Measurements from ENCODE around the gene RFX3. TPM values are rescaled to one million over a fixed set of nuclear protein-coding genes. Genes with fewer than 3 reads are reported as not detected.
A peak's percentile ranks its signal among the peaks of the same experiment; 100 is the strongest.

RFX3 gene
- total RNA-seq, 2 donors from 2014 or later, result 4.6 to 6.5 TPM

DNA sequence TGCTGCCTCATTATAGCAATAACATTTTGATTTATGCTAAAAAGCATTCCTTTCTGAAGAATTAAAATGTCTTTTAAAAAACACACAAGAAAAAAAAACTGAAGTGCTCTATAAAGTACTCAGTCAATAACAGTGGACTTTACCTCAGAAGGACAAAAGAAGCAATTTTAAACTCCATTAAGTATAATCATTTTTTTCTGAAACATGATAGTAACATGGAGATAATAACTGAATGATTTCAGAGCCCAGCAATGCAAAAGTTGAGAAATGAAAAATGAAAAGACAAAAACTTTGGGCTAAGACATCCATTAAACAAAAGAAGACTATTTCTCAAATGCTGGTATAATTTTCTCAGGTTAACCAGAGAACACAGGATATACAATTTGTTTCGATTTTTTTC is 78.7 kb downstream of the RFX3 start:
- no peaks in the 10 kb centered on the region for H3K27me3 ChIP-seq
- no peak for DNase-seq
- TF ChIP-seq, protein P1, sequence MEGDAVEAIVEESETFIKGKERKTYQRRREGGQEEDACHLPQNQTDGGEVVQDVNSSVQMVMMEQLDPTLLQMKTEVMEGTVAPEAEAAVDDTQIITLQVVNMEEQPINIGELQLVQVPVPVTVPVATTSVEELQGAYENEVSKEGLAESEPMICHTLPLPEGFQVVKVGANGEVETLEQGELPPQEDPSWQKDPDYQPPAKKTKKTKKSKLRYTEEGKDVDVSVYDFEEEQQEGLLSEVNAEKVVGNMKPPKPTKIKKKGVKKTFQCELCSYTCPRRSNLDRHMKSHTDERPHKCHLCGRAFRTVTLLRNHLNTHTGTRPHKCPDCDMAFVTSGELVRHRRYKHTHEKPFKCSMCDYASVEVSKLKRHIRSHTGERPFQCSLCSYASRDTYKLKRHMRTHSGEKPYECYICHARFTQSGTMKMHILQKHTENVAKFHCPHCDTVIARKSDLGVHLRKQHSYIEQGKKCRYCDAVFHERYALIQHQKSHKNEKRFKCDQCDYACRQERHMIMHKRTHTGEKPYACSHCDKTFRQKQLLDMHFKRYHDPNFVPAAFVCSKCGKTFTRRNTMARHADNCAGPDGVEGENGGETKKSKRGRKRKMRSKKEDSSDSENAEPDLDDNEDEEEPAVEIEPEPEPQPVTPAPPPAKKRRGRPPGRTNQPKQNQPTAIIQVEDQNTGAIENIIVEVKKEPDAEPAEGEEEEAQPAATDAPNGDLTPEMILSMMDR (IDR thresholded peaks at IDR 0.05), result no peak
- no peak for TF ChIP-seq POLR2A (IDR thresholded peaks at IDR 0.05)
- H3K9me3 ChIP-seq, result no peaks in the 10 kb centered on the region
- intact Hi-C loops (cut with DNase I), result no loop called here
- H3K4me3 ChIP-seq, result no peak overlapping the region
- no peaks in the 10 kb centered on the region for H3K36me3 ChIP-seq (replicated peaks in 1 of 2; ENCODE audit: insufficient read depth in 1 of 2, low read depth in 2 of 2)
- 49 to 58% methylated on average over 1 of the region's 1 CpG for WGBS, 2 donors
- ATAC-seq, result no peak
- H3K4me1 ChIP-seq, result no peaks in the 10 kb centered on the region
- H3K27ac ChIP-seq, result no peak overlapping the region

DNA sequence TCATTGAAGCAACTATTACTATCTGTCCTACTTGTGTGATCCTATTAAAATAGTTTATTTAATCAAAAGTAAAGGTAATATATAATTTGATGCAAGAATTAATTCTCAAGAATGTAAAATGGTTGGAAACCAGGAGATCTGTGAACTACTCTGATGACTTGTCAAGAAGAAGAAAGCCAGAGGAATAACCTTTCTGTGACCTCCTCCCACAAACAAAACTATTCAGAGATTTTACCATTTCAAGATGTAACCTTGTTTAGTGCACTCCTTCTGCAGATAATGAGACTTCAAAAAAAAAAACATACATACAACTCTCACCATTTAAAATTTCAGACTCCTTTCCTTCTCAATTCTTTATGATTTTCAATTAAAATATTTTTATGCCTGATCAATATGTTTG is 79.5 kb downstream of the RFX3 start:
- TF ChIP-seq POLR2A (IDR thresholded peaks at IDR 0.05), result no peak
- TF ChIP-seq, protein P1 (IDR thresholded peaks at IDR 0.05), result no peak
- H3K36me3 ChIP-seq (replicated peaks in 1 of 2; ENCODE audit: insufficient read depth in 1 of 2, low read depth in 2 of 2), result no peaks in the 10 kb centered on the region
- no peak for ATAC-seq
- no peaks in the 10 kb centered on the region for H3K9me3 ChIP-seq
- H3K4me3 ChIP-seq, result no peak overlapping the region
- intact Hi-C loops (cut with DNase I), result no loop called here
- no peaks in the 10 kb centered on the region for H3K4me1 ChIP-seq
- no peak for DNase-seq
- no peaks in the 10 kb centered on the region for H3K27me3 ChIP-seq
- no peak overlapping the region for H3K27ac ChIP-seq

DNA sequence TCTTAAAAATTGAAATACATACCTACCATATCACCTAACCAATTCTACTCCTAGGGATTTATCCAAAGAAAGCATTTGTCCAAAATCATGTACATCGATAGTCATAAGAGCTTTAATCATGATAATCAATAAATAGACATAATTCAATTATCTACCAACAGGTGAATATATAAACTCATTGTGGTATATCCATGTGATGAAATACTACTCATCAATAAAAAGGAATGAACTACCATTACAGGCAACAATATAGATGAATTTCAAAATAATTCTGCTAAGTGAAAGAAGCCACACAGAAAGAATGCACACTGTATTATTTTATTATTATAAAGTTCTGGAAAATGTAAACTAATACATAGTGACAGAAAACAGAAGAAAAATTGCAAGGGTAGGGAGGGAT is 81.8 kb downstream of the RFX3 start:
- no peak for DNase-seq
- Histone ChIP-seq H3K9me3 (no peaks in the 10 kb centered on the region), H3K27me3 (no peaks in the 10 kb centered on the region), H3K36me3 (replicated peaks in 1 of 2; ENCODE audit: insufficient read depth in 1 of 2, low read depth in 2 of 2) (no peaks in the 10 kb centered on the region), H3K27ac (no peak overlapping the region), H3K4me3 (no peak overlapping the region), H3K4me1 (no peaks in the 10 kb centered on the region)
- no peak for ATAC-seq
- 94 to 100% methylated on average over 1 of the region's 1 CpG for WGBS, 2 donors
- intact Hi-C loops (cut with DNase I), result no loop called here
- TF ChIP-seq POLR2A (IDR thresholded peaks at IDR 0.05), result no peak
- TF ChIP-seq, protein P1 (IDR thresholded peaks at IDR 0.05), result no peak

DNA sequence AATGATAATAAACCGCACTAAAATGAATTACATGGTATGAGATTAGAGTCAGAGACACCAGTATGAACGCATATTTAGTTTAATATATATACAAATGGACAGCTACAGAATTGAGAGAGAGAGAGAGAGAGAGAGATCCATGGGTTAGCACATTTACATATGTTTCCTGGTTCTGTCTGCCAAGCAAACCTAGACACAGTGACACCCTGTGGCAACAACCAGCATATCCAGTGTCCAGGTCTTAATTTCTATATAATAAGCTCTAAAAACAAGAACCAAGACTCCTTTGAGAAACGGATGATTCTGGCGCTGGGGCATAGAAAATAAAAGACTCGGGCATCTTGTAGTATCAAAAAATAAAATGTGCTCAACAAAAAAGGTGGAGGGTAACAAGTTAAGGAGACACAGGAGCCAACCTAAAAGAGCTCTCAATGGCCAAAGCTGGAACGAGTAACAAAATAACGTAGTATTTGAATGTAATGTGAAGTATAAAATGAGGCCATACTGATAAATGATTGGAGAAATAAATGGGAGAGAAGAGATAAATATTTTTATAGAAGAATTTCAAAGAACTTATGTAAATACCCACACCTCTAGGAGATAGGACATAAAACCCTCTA is 84.5 kb downstream of the RFX3 start:
- H3K4me1 ChIP-seq, result no peaks in the 10 kb centered on the region
- H3K4me3 ChIP-seq, result no peak overlapping the region
- DNase-seq (peak; percentile 52 to 75 (median 72)), ATAC-seq (peak; percentile 88)
- no peaks in the 10 kb centered on the region for H3K27me3 ChIP-seq
- H3K36me3 ChIP-seq (replicated peaks in 1 of 2; ENCODE audit: insufficient read depth in 1 of 2, low read depth in 2 of 2), result no peaks in the 10 kb centered on the region
- no peak for TF ChIP-seq POLR2A (IDR thresholded peaks at IDR 0.05)
- TF ChIP-seq, protein P1 (IDR thresholded peaks at IDR 0.05), result peak; percentile 21 to 78 (median 70)
- H3K27ac ChIP-seq, result no peak overlapping the region
- intact Hi-C loops (cut with DNase I), result no loop called here
- H3K9me3 ChIP-seq, result no peaks in the 10 kb centered on the region
- WGBS, 2 donors, result 53 to 54% methylated on average over 7 of the region's 7 CpGs

Data from body of pancreas (tissue), 4 donors.